Measurements from ENCODE around the gene PEX5L. TPM values are rescaled to one million over a fixed set of nuclear protein-coding genes. Genes with fewer than 3 reads are reported as not detected.

PEX5L gene
- total RNA-seq, 2 donors from 2014 or later = not detected

DNA sequence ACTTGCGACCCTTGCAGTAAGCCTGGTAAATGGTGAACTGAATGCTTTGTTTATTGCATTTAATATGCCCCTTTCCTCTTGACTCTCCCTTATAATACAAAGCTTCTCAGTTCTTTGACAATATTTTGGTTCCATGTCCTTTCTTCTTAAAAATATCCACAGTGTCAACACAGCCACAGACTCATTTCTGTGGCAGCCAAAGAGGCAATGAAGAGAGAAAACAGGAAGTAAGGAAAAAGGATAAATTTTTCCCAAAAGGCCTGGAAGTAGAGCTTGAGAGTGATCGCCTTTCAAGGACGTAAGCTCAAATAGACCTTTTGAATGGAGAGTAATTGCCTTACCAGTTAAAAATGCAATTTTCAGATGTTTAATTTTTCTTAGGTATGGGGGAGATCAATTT, 59.4 kb downstream of the PEX5L start:
- ATAC-seq (ENCODE audit: insufficient number of reproducible peaks, low FRiP score, low read depth) (no peak), DNase-seq (ENCODE audit: low spot score) (no peak)
- no peak for TF ChIP-seq CTCF (IDR thresholded peaks at IDR 0.05)
- no peaks in the 10 kb centered on the region for H3K36me3 ChIP-seq
- H3K4me3 ChIP-seq = no peak overlapping the region
- H3K27ac ChIP-seq = no peak overlapping the region
- H3K9me3 ChIP-seq = no peaks in the 10 kb centered on the region
- no peaks in the 10 kb centered on the region for H3K27me3 ChIP-seq (replicated peaks; ENCODE audit: insufficient read depth)
- no peaks in the 10 kb centered on the region for H3K4me1 ChIP-seq (ENCODE audit: control insufficient read depth in 1 of 2, low read depth in 2 of 2)

GRCh38 chr3:179973931-179974361, 62.8 kb downstream of the PEX5L start:
- DNase-seq (ENCODE audit: low spot score) = no peak
- Histone ChIP-seq H3K36me3 (no peaks in the 10 kb centered on the region), H3K27me3 (replicated peaks; ENCODE audit: insufficient read depth) (no peaks in the 10 kb centered on the region), H3K9me3 (no peaks in the 10 kb centered on the region), H3K27ac (no peak overlapping the region), H3K4me1 (ENCODE audit: control insufficient read depth in 1 of 2, low read depth in 2 of 2) (no peaks in the 10 kb centered on the region), H3K4me3 (no peak overlapping the region)
- no peak for TF ChIP-seq CTCF (IDR thresholded peaks at IDR 0.05)
- no peak for ATAC-seq (ENCODE audit: insufficient number of reproducible peaks, low FRiP score, low read depth)

- no peaks in the 10 kb centered on the region for H3K36me3 ChIP-seq
- ATAC-seq (ENCODE audit: insufficient number of reproducible peaks, low FRiP score, low read depth) = no peak
- no peak overlapping the region for H3K27ac ChIP-seq
- no peak overlapping the region for H3K4me3 ChIP-seq
- H3K27me3 ChIP-seq (replicated peaks; ENCODE audit: insufficient read depth) = no peaks in the 10 kb centered on the region
- DNase-seq (ENCODE audit: low spot score) = no peak
- H3K4me1 ChIP-seq (ENCODE audit: control insufficient read depth in 1 of 2, low read depth in 2 of 2) = no peaks in the 10 kb centered on the region
- no peak for TF ChIP-seq CTCF (IDR thresholded peaks at IDR 0.05)
- no peaks in the 10 kb centered on the region for H3K9me3 ChIP-seq
Measured at GRCh38 chr3:179972881-179973423, 63.8 kb downstream of the PEX5L start.

DNA sequence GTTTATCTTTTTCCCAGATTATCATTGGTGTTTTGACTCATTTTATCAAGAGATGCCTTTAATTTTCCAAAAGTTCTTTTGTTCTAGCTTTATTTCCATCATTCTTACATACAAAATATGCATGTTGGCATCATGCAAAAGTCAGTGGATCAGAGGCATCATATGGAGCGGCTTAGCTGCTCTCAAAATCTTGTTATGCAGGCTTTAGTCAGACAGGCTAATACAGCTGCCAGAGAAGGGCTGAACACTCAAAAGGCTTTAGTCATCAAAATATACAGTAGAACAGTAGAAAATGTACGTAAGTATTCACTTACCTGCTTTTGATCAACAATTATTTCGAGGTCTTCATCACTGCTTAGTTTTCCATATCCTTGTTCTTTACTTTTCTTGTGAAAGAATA, 65.5 kb downstream of the PEX5L start:
- no peaks in the 10 kb centered on the region for H3K4me1 ChIP-seq (ENCODE audit: control insufficient read depth in 1 of 2, low read depth in 2 of 2)
- no peaks in the 10 kb centered on the region for H3K27me3 ChIP-seq (replicated peaks; ENCODE audit: insufficient read depth)
- no peak overlapping the region for H3K4me3 ChIP-seq
- ATAC-seq (ENCODE audit: insufficient number of reproducible peaks, low FRiP score, low read depth) = no peak
- TF ChIP-seq CTCF (IDR thresholded peaks at IDR 0.05) = no peak
- no peak for DNase-seq (ENCODE audit: low spot score)
- H3K9me3 ChIP-seq = no peaks in the 10 kb centered on the region
- H3K27ac ChIP-seq = no peak overlapping the region
- H3K36me3 ChIP-seq = no peaks in the 10 kb centered on the region

GRCh38 chr3:179970746-179971145, 66.0 kb downstream of the PEX5L start:
- ATAC-seq (ENCODE audit: insufficient number of reproducible peaks, low FRiP score, low read depth) = no peak
- no peaks in the 10 kb centered on the region for H3K36me3 ChIP-seq
- H3K9me3 ChIP-seq = no peaks in the 10 kb centered on the region

More at GRCh38 chr3:179970746-179971145, 66.0 kb downstream of the PEX5L start:
- H3K27ac ChIP-seq = no peak overlapping the region
- no peak for DNase-seq (ENCODE audit: low spot score)
- no peaks in the 10 kb centered on the region for H3K4me1 ChIP-seq (ENCODE audit: control insufficient read depth in 1 of 2, low read depth in 2 of 2)
- no peak overlapping the region for H3K4me3 ChIP-seq
- no peak for TF ChIP-seq CTCF (IDR thresholded peaks at IDR 0.05)
- H3K27me3 ChIP-seq (replicated peaks; ENCODE audit: insufficient read depth) = no peaks in the 10 kb centered on the region

Measured in thoracic aorta (tissue), 2 donors.